GM03348 (cell line): ENCODE measurements around the gene ACHE.
"Not testable (repeated sequence)": the region's sequence is repeated elsewhere in the genome, so short reads cannot be mapped to it uniquely, and the experiment has no call there.

Source experiments
- DNase-seq: peaks from one replicate; pipeline ENCODE4 v3.0.0; 2012; ENCODE audit warnings: low spot score

The ACHE gene

GRCh38 chr7:100861616-100861985 is 34.1 kb downstream of the ACHE start:
- peak; percentile 1 for DNase-seq

GRCh38 chr7:100860702-100861615 is 34.7 kb downstream of the ACHE start:
- peak; percentile 1 for DNase-seq

GRCh38 chr7:100859856-100860255 is 35.8 kb downstream of the ACHE start:
- peak; percentile 2 for DNase-seq

GRCh38 chr7:100856871-100857282 is 38.8 kb downstream of the ACHE start:
- peak; percentile 1 for DNase-seq

GRCh38 chr7:100855515-100855914 is 40.2 kb downstream of the ACHE start:
- DNase-seq, result no peak

- not testable (repeated sequence) for DNase-seq
These were observed 40.8 kb downstream of the ACHE start for GRCh38 chr7:100854899-100855298.

- peak; percentile 3 for DNase-seq
These were observed 41.4 kb downstream of the ACHE start for GRCh38 chr7:100854146-100854895.

GRCh38 chr7:100852048-100852872 is 43.4 kb downstream of the ACHE start, which contains the start of gene SLC12A9:
Gene SLC12A9 (plus strand): TSS chr7:100852713. CDS start chr7:100854198, 1,485 bp downstream.
- DNase-seq, result peak; percentile 98

- no peak for DNase-seq
These were observed 48.3 kb downstream of the ACHE start for GRCh38 chr7:100847360-100847759.

- DNase-seq, result no peak
These were observed 55.1 kb downstream of the ACHE start for GRCh38 chr7:100840470-100841100.
